ENCODE measurements around the gene CHN2.

CHN2 gene

GRCh38 chr7:29363636-29364425, 169.3 kb downstream of the CHN2 start:
- TF ChIP-seq CTCF (IDR thresholded peaks at IDR 0.05; ENCODE audit: low read depth, low read length), result no peak
- Histone ChIP-seq H3K4me3 (ENCODE audit: low read depth, low read length) (no peak overlapping the region), H3K9me3 (ENCODE audit: severe bottlenecking) (no peaks in the 10 kb centered on the region), H3K36me3 (no peaks in the 10 kb centered on the region), H3K27ac (no peak overlapping the region), H3K27me3 (ENCODE audit: insufficient read depth, low read depth, severe bottlenecking) (no peaks in the 10 kb centered on the region)
- DNase-seq, result no peak

- no peak for DNase-seq
- no peak overlapping the region for H3K4me3 ChIP-seq (ENCODE audit: low read depth, low read length)
Observed at GRCh38 chr7:29364661-29365060, 170.1 kb downstream of the CHN2 start.

GRCh38 chr7:29365423-29365822, 170.8 kb downstream of the CHN2 start:
- H3K36me3 ChIP-seq, result no peaks in the 10 kb centered on the region
- H3K27ac ChIP-seq, result no peak overlapping the region
- no peak overlapping the region for H3K4me3 ChIP-seq (ENCODE audit: low read depth, low read length)
- no peak for DNase-seq
- no peaks in the 10 kb centered on the region for H3K27me3 ChIP-seq (ENCODE audit: insufficient read depth, low read depth, severe bottlenecking)
- no peaks in the 10 kb centered on the region for H3K9me3 ChIP-seq (ENCODE audit: severe bottlenecking)
- TF ChIP-seq CTCF (IDR thresholded peaks at IDR 0.05; ENCODE audit: low read depth, low read length), result no peak

More at GRCh38 chr7:29364661-29365060, 170.1 kb downstream of the CHN2 start:
- no peaks in the 10 kb centered on the region for H3K9me3 ChIP-seq (ENCODE audit: severe bottlenecking)
- H3K36me3 ChIP-seq, result no peaks in the 10 kb centered on the region
- TF ChIP-seq CTCF (IDR thresholded peaks at IDR 0.05; ENCODE audit: low read depth, low read length), result no peak
- H3K27me3 ChIP-seq (ENCODE audit: insufficient read depth, low read depth, severe bottlenecking), result no peaks in the 10 kb centered on the region
- no peak overlapping the region for H3K27ac ChIP-seq

GRCh38 chr7:29367784-29368183, 173.2 kb downstream of the CHN2 start:
- no peak overlapping the region for H3K27ac ChIP-seq
- H3K9me3 ChIP-seq (ENCODE audit: severe bottlenecking), result no peaks in the 10 kb centered on the region
- no peak for TF ChIP-seq CTCF (IDR thresholded peaks at IDR 0.05; ENCODE audit: low read depth, low read length)
- no peaks in the 10 kb centered on the region for H3K27me3 ChIP-seq (ENCODE audit: insufficient read depth, low read depth, severe bottlenecking)
- H3K4me3 ChIP-seq (ENCODE audit: low read depth, low read length), result no peak overlapping the region
- no peaks in the 10 kb centered on the region for H3K36me3 ChIP-seq
- DNase-seq, result no peak

- no peak for DNase-seq
- TF ChIP-seq CTCF (IDR thresholded peaks at IDR 0.05; ENCODE audit: low read depth, low read length), result no peak
- no peak overlapping the region for H3K27ac ChIP-seq
- H3K4me3 ChIP-seq (ENCODE audit: low read depth, low read length), result no peak overlapping the region
- H3K36me3 ChIP-seq, result no peaks in the 10 kb centered on the region
- H3K27me3 ChIP-seq (ENCODE audit: insufficient read depth, low read depth, severe bottlenecking), result no peaks in the 10 kb centered on the region
- no peaks in the 10 kb centered on the region for H3K9me3 ChIP-seq (ENCODE audit: severe bottlenecking)
Observed at GRCh38 chr7:29369909-29370488, 175.4 kb downstream of the CHN2 start.

All from WERI-Rb-1 (cell line).